Pancreas (tissue), 10 donors: ENCODE results near the gene LRBA. TPM values are rescaled to one million over a fixed set of nuclear protein-coding genes. Genes with fewer than 3 reads are reported as not detected.
"Not testable (repeated sequence)": the region's sequence is repeated elsewhere in the genome, so short reads cannot be mapped to it uniquely, and the experiment has no call there.

Experiments
- ATAC-seq, 4 donors: fragments of 200-7000 bp; cut with Tn5 transposase; one replicate each; pipeline versions ENCODE4 v1.8.0 to v1.9.1; 2020; ENCODE audit warnings: mild to moderate bottlenecking in 4 of 4, moderate library complexity in 4 of 4
- DNase-seq, 6 donors: peaks; one replicate each; pipeline ENCODE4 v3.0.0-alpha.2; 2020
- FAIRE-seq: peaks from 2 replicates; lab custom pipeline; 2012; peaks lifted over from hg19 to GRCh38; lab: Jason Lieb, UNC
- H3K27ac ChIP-seq, 4 donors: fragments of 200-600 bp; sonication (generic); 1 replicate in 3 of 4; 2 replicates in 1 of 4; pipeline versions ENCODE4 v1.5.0 to v1.8.0; 2020
- H3K27me3 ChIP-seq, 4 donors: fragments of 200-600 bp; one replicate each; pipeline ENCODE4 v1.8.0; 2021
- H3K36me3 ChIP-seq, 3 donors: fragments of 200-600 bp; sonication (generic) in 1 of 3; one replicate each; pipeline versions ENCODE4 v1.5.0 to v1.8.0; 2020 to 2021
- H3K4me1 ChIP-seq, 3 donors: fragments of 200-600 bp; one replicate each; pipeline ENCODE4 v1.8.0; 2021
- H3K4me3 ChIP-seq, 4 donors: fragments of 200-600 bp; sonication (generic) in 2 of 4; one replicate each; pipeline versions ENCODE4 v1.5.0 to v1.8.0; 2020 to 2021
- H3K9me3 ChIP-seq, 4 donors: fragments of 200-600 bp; one replicate each; pipeline ENCODE4 v1.8.0; 2021
- CTCF ChIP-seq, 4 donors: fragments of 200-600 bp; sonication (generic) in 3 of 4; IDR thresholded peaks; one replicate each; pipeline versions ENCODE4 v1.5.0 to v1.8.0; 2021; ENCODE audit warnings: antibody characterized with exemption in 4 of 4
- WGBS, 2 donors: extraction: QIAGEN DNeasy Blood & Tissue Kit; methylation state at CpG; one replicate each; pipeline ENCODE4 v1.1.7; 2013; 5-methylcytosine and 5-hydroxymethylcytosine counted together
- intact Hi-C, 3 donors: fragments of 100-400 bp; cut with DNase I; formaldehyde crosslinking; loops; one replicate each; pipeline versions ENCODE4 v1.11.1 to v1.14.2; 2022
- polyA plus RNA-seq, 2 donors: library from polyadenylated mRNA; stranded (reverse); fragments of 200-250 nt; gene quantifications; one replicate each; pipeline ENCODE4 v1.2.3, GENCODE V29; 2013
- total RNA-seq, 6 donors: library from RNA; stranded (reverse); fragmentation: NEBNext Ultra II Directional in 4 of 6; extraction: Animal tissue kit (Norgen Biotek cat#: 25700) in 4 of 6; gene quantifications; one replicate each; pipeline versions ENCODE4 v1.2.1 to v1.2.4, GENCODE V29; 2021 to 2023
- donor health status: healthy with polysubstance abuse.
- donor health status: DM: no; HTN: no; CAD: no; lungs with moderate emphysema.
- donor health status: DM: no; HTN: no; CAD: no.
- donor health status: control.
- donor health status: control.
- donor health status: Bipolar disorder and iron deficiency.
- donor health status: DM: yes; HTN: yes; CAD: no.
- donor health status: DM: no; HTN: no; CAD: no.
- donor health status: DM: no; HTN: no; CAD: no.
- donor health status: DM: yes; HTN: yes; CAD: no.

The LRBA gene
- total and polyA plus RNA-seq, 8 donors: 6.6 to 35.3 (median 22.3) TPM

GRCh38 chr4:150997141-150997540, 17.9 kb downstream of the LRBA start:
- Histone ChIP-seq H3K4me3 (no peak overlapping the region), H3K36me3 (no peaks in the 10 kb centered on the region), H3K27me3 (no peaks in the 10 kb centered on the region), H3K4me1 (peaks cover 0 to 7% (median 0%) of the 10 kb centered on the region in 3 donors), H3K9me3 (no peaks in the 10 kb centered on the region), H3K27ac (no peak overlapping the region)
- ATAC-seq (no peak), FAIRE-seq (no peak), DNase-seq (no peak)
- TF ChIP-seq CTCF (IDR thresholded peaks at IDR 0.05): no peak
- intact Hi-C loops: no loop called here

GRCh38 chr4:150994721-150995120, 20.4 kb downstream of the LRBA start:
- 70 to 78% methylated on average over 2 of the region's 2 CpGs for WGBS, 2 donors

DNA sequence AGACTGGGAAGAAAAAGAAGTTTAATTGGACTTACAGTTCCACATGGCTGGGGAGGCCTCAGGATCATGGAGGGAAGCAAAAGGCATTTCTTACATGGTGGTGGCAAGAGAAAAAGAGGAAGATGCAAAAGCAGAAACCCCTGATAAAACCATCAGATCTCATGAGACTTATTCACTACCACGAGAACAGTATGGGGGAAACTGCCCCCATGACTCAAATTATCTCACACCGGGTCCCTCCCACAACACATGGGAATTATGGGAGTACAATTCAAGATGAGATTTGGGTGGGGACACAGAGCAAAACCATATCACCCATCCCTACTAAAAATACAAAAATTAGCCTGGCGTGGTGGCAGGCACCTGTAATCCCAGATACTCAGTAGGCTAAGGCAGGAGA, 21.5 kb downstream of the LRBA start:
- H3K36me3 ChIP-seq, H3K27ac ChIP-seq, intact Hi-C loops, ATAC-seq, H3K4me3 ChIP-seq, DNase-seq, FAIRE-seq, H3K4me1 ChIP-seq, H3K9me3 ChIP-seq, H3K27me3 ChIP-seq: not testable (repeated sequence)
- 98 to 99% methylated on average over 3 of the region's 3 CpGs for whole genome bisulfite sequencing, 2 donors

More at GRCh38 chr4:150994721-150995120, 20.4 kb downstream of the LRBA start:
- intact Hi-C loops: no loop called here
- ATAC-seq (no peak), DNase-seq (no peak), FAIRE-seq (no peak)
- no peak overlapping the region for H3K4me3 ChIP-seq
- no peak overlapping the region for H3K27ac ChIP-seq
- no peak for TF ChIP-seq CTCF (IDR thresholded peaks at IDR 0.05)
- H3K36me3 ChIP-seq: no peaks in the 10 kb centered on the region
- H3K4me1 ChIP-seq: peaks cover 0 to 7% (median 0%) of the 10 kb centered on the region in 3 donors
- H3K27me3 ChIP-seq: no peaks in the 10 kb centered on the region
- no peaks in the 10 kb centered on the region for H3K9me3 ChIP-seq

DNA sequence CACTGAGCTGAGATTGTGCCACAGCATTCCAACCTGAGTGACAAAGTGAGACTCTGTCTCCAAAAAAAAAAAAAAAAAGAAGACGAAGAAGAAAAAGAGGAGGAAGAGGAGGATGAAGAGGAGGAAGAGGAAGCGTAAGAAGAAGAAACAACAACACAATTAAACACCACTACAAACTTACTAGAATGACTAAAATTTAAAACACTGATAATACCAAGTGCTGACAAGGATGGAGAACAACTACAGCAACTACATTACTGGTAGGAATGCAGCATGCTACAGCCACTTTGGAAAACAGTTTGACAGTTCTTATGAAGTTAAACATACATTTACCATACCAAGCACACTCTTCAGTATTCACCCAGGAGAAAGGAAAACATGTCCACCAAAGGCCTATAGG, 24.1 kb downstream of the LRBA start:
- no peak for FAIRE-seq
- WGBS, 2 donors: 89 to 100% methylated on average over 1 to 2 of the region's 2 CpGs
- H3K27me3 ChIP-seq: no peaks in the 10 kb centered on the region

DNA sequence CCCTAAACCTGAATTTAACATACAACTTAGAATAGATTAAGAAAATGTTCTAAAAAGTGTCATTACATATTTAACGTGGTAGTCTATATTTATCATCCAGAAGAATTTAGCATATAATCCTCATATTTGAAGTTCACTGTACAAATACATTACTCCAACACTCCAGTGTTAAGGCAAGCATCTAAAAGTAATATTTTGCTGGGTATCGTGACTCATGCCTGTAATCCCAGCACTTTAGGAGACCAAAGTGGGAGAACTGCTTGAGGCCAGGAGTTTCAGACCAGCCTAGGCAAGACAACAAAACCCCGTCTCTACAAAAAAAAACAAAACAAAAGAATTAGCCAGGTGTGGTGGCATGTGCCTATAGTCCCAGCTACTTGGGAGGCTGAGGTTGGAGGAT, 24.8 kb downstream of the LRBA start:
- intact Hi-C loops: no loop called here
- H3K27ac ChIP-seq: no peak overlapping the region
- no peak for DNase-seq
- no peak for ATAC-seq
- H3K4me1 ChIP-seq: peaks cover 0 to under 1% (median 0%) of the 10 kb centered on the region in 3 donors
- no peaks in the 10 kb centered on the region for H3K9me3 ChIP-seq
- H3K36me3 ChIP-seq: no peaks in the 10 kb centered on the region
- H3K27me3 ChIP-seq: no peaks in the 10 kb centered on the region
- no peak overlapping the region for H3K4me3 ChIP-seq
- 91 to 93% methylated on average over 3 of the region's 3 CpGs for WGBS, 2 donors
- no peak for FAIRE-seq
- TF ChIP-seq CTCF (IDR thresholded peaks at IDR 0.05): no peak

More for the DNA sequence above, 24.1 kb downstream of the LRBA start:
- intact Hi-C loops: no loop called here
- DNase-seq: no peak
- TF ChIP-seq CTCF (IDR thresholded peaks at IDR 0.05): no peak
- Histone ChIP-seq H3K4me3 (no peak overlapping the region), H3K27ac (no peak overlapping the region), H3K36me3 (no peaks in the 10 kb centered on the region), H3K9me3 (no peaks in the 10 kb centered on the region), H3K4me1 (peaks cover 0 to 7% (median 0%) of the 10 kb centered on the region in 3 donors)
- no peak for ATAC-seq
